Measurements from ENCODE around the gene FAM107B. TPM values are rescaled to one million over a fixed set of nuclear protein-coding genes. Genes with fewer than 3 reads are reported as not detected.
A peak's percentile ranks its signal among the peaks of the same experiment; 100 is the strongest.
"Not testable (repeated sequence)": the region's sequence is repeated elsewhere in the genome, so short reads cannot be mapped to it uniquely, and the experiment has no call there.

The FAM107B gene
- total RNA-seq, 3 donors from 2014 or later: 104 to 131 (median 114) TPM

DNA sequence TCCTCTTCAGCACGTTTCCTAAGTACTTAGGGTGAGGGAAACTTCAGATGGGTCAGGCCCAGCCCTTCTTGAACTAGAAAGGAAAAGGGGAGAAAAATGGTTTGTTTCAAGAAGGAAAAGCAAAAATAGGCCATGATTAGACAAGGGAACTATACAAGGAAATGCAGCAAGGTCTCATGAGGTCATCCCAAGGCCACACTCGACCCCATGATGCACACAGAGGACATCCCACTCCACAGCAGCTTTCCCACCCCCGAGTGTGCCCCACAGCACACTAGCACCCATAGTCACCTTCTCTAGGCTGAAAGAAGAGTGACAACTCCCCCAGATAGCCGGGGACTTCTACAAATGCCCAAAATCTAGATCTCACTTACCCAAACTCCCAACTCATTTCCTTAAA is 173.4 kb downstream of the FAM107B start:
- peak overlapping the region; percentile 95 for H3K4me3 Mint-ChIP-seq

DNA sequence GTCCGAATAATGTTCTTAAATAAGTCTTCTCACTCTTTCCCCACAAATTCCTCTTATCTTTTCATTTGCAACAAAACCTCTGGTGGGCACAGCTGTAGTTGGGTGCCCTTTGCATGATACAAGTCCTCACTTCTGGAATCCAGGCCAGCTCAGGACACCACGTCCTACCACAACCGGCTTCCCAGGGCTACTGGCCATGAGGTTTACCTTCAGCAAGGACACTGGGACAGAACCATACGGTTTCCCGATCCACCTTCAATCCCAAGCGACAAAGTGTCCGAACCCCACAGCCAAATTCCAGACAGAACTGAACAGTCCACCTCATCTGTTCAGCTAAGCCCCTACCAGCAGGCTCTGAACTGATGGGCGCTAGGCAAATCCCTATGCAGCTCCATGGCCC is 174.6 kb downstream of the FAM107B start:
- no peaks in the 10 kb centered on the region for H3K27me3 Mint-ChIP-seq (ENCODE audit: low read depth)
- ATAC-seq: no peak
- peaks cover 48% of the 10 kb centered on the region for H3K36me3 Mint-ChIP-seq (ENCODE audit: insufficient read depth)
- no peaks in the 10 kb centered on the region for H3K9me3 Mint-ChIP-seq
- H3K4me1 Mint-ChIP-seq (ENCODE audit: low read depth): peaks cover 72% of the 10 kb centered on the region
- DNase-seq: no peak
- H3K4me3 Mint-ChIP-seq: no peak overlapping the region

More for the DNA sequence above, 173.4 kb downstream of the FAM107B start:
- Mint-ChIP-seq H3K4me1 (ENCODE audit: low read depth) (peaks cover 74% of the 10 kb centered on the region), H3K27me3 (ENCODE audit: low read depth) (no peaks in the 10 kb centered on the region), H3K9me3 (no peaks in the 10 kb centered on the region), H3K36me3 (ENCODE audit: insufficient read depth) (peaks cover 39% of the 10 kb centered on the region)
- ATAC-seq (no peak), DNase-seq (no peak)

DNA sequence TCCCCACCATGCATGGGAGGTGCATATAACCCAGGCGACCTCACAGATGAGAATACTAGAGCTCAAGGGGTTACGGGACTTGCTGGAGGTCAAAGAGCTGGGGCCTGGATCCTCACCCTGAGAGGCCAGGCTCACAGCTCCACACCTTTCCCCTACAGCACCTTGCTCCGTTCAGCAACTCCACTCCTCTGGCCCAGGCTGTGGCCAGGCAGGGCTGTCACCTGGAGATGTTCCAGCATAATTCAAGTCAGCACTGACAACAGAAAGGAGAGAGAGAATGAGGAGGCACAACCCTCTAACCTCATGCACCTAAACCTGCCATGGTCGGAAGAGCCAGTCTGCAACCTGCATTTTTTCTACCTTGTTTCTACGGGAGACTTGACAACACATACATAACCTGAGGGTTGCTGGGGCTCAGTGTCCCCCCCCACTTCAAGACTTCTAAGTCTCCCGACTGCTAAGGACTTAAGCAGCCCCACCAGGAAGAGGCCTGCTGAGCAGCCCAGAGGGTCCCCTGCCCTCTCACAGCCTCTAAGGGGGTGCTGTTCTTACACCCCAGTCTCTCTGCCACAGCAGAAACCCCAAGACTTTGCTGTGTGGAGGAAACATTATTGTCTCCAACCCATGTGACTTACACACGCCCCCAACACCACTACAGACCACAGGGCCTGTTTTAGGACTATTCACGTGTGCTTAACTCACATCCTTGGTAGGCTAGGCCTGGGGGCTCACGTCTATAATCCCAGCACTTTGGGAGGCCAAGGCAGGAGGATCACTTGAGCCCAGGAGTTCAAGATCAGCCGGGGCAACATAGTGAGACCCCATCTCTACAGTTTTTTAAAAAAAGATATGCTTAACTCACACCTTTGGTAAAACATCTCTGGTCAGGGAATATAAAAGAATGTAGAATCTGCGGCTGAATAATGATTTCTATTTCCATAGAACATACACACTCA is 175.6 kb downstream of the FAM107B start:
- no peak overlapping the region for H3K4me3 Mint-ChIP-seq

DNA sequence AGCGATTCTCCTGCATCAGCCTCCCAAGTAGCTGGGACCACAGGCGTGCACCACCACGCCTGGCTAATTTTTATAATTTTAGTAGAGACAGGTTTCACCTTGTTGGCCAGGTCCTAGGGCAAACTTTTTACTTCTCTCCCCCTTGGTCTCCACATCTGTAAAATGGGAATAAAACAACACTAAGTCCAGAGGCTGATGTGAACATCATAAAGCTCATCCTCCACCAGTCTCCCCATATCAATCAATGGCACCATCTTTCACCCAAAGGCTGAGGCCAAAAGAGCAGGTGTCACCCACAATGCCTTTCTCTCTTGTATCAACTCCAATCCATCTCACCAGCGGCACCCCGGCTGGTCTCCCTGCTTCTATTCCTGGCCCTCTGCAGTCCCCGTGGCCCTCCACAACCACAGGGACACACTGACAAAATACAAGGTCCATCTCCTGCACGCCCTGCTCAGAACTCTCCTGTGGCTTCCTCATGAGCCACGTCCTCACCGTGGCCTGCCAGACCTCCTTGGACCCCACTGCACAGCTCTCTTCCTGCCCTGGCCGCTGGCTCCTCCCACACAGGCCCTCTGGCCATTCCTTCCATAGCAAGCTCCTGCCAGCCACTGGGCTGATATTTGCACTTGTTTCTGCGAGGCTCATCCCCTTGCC is 179.0 kb downstream of the FAM107B start:
- no peak for DNase-seq
- Mint-ChIP-seq H3K4me1 (ENCODE audit: low read depth) (peaks cover 76% of the 10 kb centered on the region), H3K4me3 (no peak overlapping the region), H3K27me3 (ENCODE audit: low read depth) (no peaks in the 10 kb centered on the region), H3K9me3 (no peaks in the 10 kb centered on the region), H3K36me3 (ENCODE audit: insufficient read depth) (peaks cover 51% of the 10 kb centered on the region)
- no peak for ATAC-seq

More for the DNA sequence above, 175.6 kb downstream of the FAM107B start:
- H3K4me1 Mint-ChIP-seq (ENCODE audit: low read depth): peaks cover 72% of the 10 kb centered on the region
- peaks cover 54% of the 10 kb centered on the region for H3K36me3 Mint-ChIP-seq (ENCODE audit: insufficient read depth)
- DNase-seq (no peak), ATAC-seq (no peak)
- H3K9me3 Mint-ChIP-seq: no peaks in the 10 kb centered on the region
- no peaks in the 10 kb centered on the region for H3K27me3 Mint-ChIP-seq (ENCODE audit: low read depth)

DNA sequence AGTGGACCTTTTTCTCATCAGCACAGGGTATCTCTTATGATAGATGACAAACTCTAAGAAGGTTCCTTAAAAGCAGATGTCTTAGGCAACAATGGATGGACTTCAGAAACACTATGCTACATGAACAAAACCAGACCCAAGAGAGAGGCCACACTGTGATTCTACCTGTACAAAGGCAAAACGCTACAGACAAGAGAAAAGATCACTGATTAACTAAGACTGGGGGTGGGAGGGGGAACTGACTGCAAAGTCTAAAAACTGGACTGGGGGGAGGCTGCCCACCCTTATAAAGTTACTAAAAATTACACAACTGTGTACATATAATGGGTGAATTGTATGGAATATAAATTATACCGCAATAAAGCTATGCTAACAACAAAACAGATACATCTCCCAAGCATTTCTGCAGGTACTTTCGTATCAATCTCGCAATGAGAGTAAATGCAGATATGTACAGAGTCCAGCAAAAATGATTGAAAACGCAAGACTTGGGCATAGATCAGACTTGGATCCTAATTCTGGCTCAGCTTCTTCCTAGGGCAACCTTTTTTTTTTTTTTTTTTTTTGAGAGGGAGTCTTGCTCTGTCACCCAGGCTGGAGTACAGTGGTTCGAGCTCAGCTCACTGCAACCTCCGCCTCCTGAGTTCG is 179.7 kb downstream of the FAM107B start:
- H3K9me3 Mint-ChIP-seq: no peaks in the 10 kb centered on the region
- peaks cover 50% of the 10 kb centered on the region for H3K36me3 Mint-ChIP-seq (ENCODE audit: insufficient read depth)
- H3K4me3 Mint-ChIP-seq: no peak overlapping the region

DNA sequence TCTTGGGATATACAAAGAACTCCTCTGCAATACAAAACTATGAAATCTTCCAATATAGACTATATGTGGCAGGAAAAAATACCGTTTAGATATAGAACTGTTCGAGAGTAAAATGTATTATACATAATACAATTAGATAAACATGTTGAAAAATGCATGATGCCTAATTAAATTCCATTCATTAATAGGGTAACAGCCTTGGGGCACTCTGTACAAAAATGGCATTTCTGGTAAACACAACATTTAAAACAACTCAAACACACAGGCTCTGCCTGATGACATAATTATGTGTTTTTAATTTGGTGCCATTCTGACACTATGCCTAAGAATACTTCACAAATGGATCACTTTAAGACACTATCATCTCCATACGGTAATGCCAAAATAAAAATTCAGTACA is 180.9 kb downstream of the FAM107B start:
- H3K4me1 Mint-ChIP-seq (ENCODE audit: low read depth): peaks cover 78% of the 10 kb centered on the region

More for the DNA sequence above, 179.7 kb downstream of the FAM107B start:
- DNase-seq (no peak), ATAC-seq (no peak)
- peaks cover 79% of the 10 kb centered on the region for H3K4me1 Mint-ChIP-seq (ENCODE audit: low read depth)
- H3K27me3 Mint-ChIP-seq (ENCODE audit: low read depth): no peaks in the 10 kb centered on the region

DNA sequence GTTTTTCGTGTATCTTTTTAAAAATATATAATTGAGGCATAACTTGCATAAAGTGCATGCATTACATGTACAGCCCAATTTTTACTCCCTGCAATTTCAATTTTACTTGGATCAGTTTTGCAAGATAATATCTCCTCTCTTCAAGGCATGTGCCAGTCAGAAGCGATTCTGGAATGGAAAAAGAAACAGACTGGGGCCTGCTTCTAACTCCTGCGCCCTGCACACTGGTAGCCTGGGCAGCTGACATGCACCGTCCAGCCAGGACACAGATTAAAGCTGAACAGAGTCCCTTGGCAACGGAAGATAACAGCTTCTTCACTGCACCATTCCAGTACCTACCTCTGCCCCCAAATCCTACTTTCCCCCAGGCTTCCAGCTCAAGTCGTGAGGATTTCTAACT is 182.1 kb downstream of the FAM107B start:
- no peaks in the 10 kb centered on the region for H3K27me3 Mint-ChIP-seq (ENCODE audit: low read depth)
- H3K9me3 Mint-ChIP-seq: no peaks in the 10 kb centered on the region
- ATAC-seq: no peak
- peaks cover 39% of the 10 kb centered on the region for H3K36me3 Mint-ChIP-seq (ENCODE audit: insufficient read depth)
- no peak overlapping the region for H3K4me3 Mint-ChIP-seq
- no peak for DNase-seq
- peaks cover 80% of the 10 kb centered on the region for H3K4me1 Mint-ChIP-seq (ENCODE audit: low read depth)

More for the DNA sequence above, 180.9 kb downstream of the FAM107B start:
- no peaks in the 10 kb centered on the region for H3K27me3 Mint-ChIP-seq (ENCODE audit: low read depth)
- no peak for ATAC-seq
- H3K36me3 Mint-ChIP-seq (ENCODE audit: insufficient read depth): peaks cover 45% of the 10 kb centered on the region
- no peak for DNase-seq
- no peaks in the 10 kb centered on the region for H3K9me3 Mint-ChIP-seq
- H3K4me3 Mint-ChIP-seq: no peak overlapping the region

DNA sequence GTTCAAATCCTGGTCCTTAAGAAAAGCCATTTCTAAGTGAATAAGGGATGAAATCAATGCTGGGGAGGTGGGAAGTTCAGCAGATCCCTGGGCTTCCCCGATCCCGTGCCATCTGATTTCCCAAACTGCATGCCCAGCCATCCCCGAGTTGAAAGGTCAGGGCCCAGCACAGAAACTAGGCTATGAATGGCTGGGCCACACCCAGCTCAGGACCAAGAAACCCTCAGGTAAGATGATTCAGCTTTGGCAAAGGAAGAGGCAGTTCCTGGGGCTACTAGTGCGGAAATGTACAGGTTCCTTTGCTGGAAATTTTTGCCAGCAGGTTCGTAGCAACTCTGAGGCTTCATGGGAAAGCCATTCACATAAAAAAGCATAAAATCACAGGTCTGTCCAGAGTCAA is 182.7 kb downstream of the FAM107B start:
- H3K4me3 Mint-ChIP-seq: no peak overlapping the region
- peaks cover 82% of the 10 kb centered on the region for H3K4me1 Mint-ChIP-seq (ENCODE audit: low read depth)

DNA sequence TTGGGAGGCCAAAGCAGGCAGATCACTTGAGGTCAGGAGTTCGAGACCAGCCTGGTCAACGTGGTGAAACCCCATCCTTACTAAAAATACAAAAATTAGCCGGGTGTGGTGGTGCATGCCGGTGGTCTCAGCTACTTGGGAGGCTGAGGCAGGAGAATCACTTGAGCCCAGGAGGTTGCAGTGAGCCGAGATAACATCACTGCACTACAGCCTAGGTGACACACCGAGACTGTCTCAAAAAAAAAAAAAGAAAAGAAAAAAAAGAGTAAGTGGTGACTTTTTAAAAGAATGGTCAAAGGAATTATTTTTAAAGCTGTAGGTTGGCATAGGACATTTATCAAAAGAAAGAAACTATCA is 185.8 kb downstream of the FAM107B start:
- peaks cover 90% of the 10 kb centered on the region for H3K4me1 Mint-ChIP-seq (ENCODE audit: low read depth)
- DNase-seq; H3K9me3 Mint-ChIP-seq; ATAC-seq; H3K27me3 Mint-ChIP-seq (ENCODE audit: low read depth): not testable (repeated sequence)
- peak overlapping the region; percentile 75 for H3K4me3 Mint-ChIP-seq
- H3K36me3 Mint-ChIP-seq (ENCODE audit: insufficient read depth): peaks cover 26% of the 10 kb centered on the region

More for the DNA sequence above, 182.7 kb downstream of the FAM107B start:
- ATAC-seq (no peak), DNase-seq (no peak)
- no peaks in the 10 kb centered on the region for H3K9me3 Mint-ChIP-seq
- no peaks in the 10 kb centered on the region for H3K27me3 Mint-ChIP-seq (ENCODE audit: low read depth)
- H3K36me3 Mint-ChIP-seq (ENCODE audit: insufficient read depth): peaks cover 34% of the 10 kb centered on the region

DNA sequence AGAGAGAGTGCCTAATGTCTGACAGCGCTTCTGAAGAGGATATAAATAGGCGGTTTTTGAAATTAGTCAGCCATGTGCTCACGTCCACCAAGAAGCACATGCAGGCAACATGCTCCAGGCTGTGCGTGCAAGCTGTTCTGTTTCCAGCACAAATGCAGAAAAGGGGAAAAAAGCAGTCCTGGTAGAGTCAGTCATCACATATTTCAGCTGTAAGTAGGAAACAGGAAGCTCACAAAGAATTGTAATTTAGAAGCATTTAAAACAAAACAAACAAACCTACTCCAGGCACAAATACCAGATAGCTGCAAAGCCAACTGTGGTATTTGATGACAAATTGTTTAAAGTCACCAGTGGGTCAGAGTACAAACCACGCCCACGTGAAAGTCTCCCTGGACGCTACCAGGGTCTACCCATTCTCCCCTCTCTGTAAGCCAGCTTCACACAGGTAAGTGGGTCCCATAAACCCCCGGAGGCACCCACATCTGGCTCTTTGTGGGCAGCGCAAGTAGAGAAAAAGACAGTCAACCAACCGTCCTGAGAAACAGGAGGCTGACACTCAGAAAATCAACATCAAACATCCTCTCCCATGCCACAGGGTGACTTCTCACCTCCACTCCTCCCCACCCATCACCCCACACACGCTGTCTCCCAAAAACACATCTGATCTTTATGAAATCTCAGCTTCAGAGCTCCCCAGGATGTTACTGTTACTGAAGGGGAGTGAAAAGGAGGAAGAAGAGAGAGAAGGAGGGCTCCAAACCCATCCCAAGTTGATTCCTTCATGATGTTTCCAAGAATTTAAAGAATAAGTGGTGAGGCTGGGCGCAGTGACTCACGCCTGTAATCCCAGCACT is 186.4 kb downstream of the FAM107B start:
- DNase-seq: no peak
- Mint-ChIP-seq H3K9me3 (no peaks in the 10 kb centered on the region), H3K4me3 (peak overlapping the region; percentile 75), H3K27me3 (ENCODE audit: low read depth) (no peaks in the 10 kb centered on the region), H3K36me3 (ENCODE audit: insufficient read depth) (peaks cover 30% of the 10 kb centered on the region), H3K4me1 (ENCODE audit: low read depth) (peaks cover 93% of the 10 kb centered on the region)
- peak; percentile 77 to 80 for ATAC-seq

DNA sequence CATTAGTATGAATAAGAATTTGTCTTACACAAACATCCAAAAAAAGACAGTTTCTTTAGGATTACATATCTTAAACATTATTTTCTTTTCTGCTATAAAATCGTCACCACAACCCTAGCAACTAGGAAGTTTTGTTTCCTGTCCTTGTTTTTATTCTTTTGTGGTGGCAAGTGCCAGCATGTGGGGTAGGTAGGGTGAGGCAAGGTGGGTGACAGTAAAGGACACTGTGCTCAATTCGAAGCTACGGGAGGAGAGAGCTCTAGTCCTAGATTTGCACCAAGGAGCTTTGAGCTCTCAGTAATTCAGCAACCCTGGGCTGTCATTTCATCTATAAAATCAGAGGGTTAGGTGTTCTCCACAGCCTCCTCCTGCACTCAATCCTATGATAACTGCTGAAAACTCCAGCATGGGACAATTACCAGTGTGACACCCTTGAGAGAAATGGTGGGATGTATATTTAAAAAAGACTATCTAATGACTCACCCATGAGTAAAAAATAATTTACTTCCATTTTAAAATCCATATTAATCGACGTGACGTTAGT is 187.1 kb downstream of the FAM107B start:
- no peak for DNase-seq
- H3K36me3 Mint-ChIP-seq (ENCODE audit: insufficient read depth): peaks cover 33% of the 10 kb centered on the region

DNA sequence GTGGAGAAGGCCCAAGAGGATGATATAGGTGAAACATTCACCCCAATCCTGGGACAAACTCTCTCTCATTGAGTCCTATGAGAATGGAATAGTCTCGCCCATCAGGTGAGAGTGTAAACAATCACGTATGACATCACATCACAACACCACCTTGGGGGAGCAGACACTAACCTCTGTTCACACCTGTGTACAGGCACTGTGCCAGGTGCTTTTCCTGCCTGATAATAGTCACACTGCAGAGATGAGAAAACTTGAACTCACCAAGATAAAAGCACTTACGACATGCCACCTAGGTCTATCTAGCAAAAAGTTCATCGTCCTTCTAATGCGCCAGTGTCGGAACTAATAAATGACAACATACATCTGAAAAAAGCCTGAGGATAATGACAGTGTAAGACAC is 187.8 kb downstream of the FAM107B start:
- Mint-ChIP-seq H3K4me1 (ENCODE audit: low read depth) (peaks cover 95% of the 10 kb centered on the region), H3K9me3 (no peaks in the 10 kb centered on the region), H3K4me3 (peak overlapping the region; percentile 3), H3K36me3 (ENCODE audit: insufficient read depth) (peaks cover 31% of the 10 kb centered on the region), H3K27me3 (ENCODE audit: low read depth) (no peaks in the 10 kb centered on the region)
- no peak for ATAC-seq
- peak; percentile 60 for DNase-seq

More for the DNA sequence above, 187.1 kb downstream of the FAM107B start:
- Mint-ChIP-seq H3K9me3 (no peaks in the 10 kb centered on the region), H3K4me1 (ENCODE audit: low read depth) (peaks cover 97% of the 10 kb centered on the region), H3K4me3 (peak overlapping the region; percentile 75), H3K27me3 (ENCODE audit: low read depth) (no peaks in the 10 kb centered on the region)
- ATAC-seq: peak in 1 of 2 donors; percentile 4

Data from activated T-cell treated with anti-CD3 and anti-CD28 coated beads, Interleukin-2, amount 50 U/mL, for 4 hours (primary cell).